Measurements from ENCODE around the gene MEF2D. TPM values are rescaled to one million over a fixed set of nuclear protein-coding genes. Genes with fewer than 3 reads are reported as not detected.

The MEF2D gene
- total RNA-seq, 1 donor from 2014 or later, result 10.6 TPM

- DNase-seq (ENCODE audit: low read depth), result no peak
- H3K4me3 ChIP-seq (ENCODE audit: low read depth, low read length), result no peak overlapping the region
- no peak for TF ChIP-seq CTCF (conservative IDR thresholded peaks at IDR 0.05; ENCODE audit: low read depth, low read length)
Measured at GRCh38 chr1:156464825-156465452, 35.6 kb downstream of the MEF2D start.

DNA sequence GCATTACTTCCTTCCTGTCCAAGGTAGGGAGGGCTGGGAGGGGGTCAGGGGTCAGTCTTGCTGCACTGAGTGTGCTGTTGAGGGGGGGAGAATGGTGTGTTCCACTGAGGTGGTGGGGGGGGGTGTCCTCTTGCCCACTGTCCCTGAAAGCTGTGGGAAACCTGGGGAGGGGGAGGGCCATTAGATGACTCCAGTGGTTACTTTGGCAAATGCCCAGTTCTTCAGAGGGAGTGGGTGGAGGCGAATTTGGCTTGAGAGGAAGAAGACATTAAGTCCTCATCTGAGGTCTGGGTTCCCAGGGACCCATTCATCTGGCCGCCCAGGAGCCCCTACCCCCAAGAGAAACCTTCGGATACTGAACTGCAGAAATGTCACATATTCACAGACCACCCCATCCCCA, 36.2 kb downstream of the MEF2D start:
- DNase-seq (ENCODE audit: low read depth), result no peak
- H3K4me3 ChIP-seq (ENCODE audit: low read depth, low read length), result no peak overlapping the region
- TF ChIP-seq CTCF (conservative IDR thresholded peaks at IDR 0.05; ENCODE audit: low read depth, low read length), result no peak

DNA sequence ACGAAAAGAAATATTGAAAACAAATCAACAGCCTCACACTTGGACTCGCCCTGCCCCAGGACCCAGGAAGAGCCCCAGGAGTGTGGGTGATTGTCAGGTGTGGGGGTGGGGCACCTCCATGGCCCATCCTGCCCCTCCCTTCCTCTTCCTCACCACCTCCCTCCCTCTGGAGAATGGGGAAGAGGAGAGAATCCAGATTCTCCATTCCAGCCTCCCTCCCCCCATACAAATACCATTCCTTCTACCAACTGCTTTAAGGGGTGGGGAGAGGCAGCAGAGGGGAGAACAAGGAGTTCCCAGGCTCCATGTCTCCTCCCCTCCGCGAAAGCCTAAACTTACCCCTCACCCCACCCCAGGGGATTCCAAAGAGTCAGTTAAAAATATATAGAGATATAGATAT, 36.7 kb downstream of the MEF2D start:
- H3K4me3 ChIP-seq (ENCODE audit: low read depth, low read length), result no peak overlapping the region
- DNase-seq (ENCODE audit: low read depth), result no peak
- no peak for TF ChIP-seq CTCF (conservative IDR thresholded peaks at IDR 0.05; ENCODE audit: low read depth, low read length)

DNA sequence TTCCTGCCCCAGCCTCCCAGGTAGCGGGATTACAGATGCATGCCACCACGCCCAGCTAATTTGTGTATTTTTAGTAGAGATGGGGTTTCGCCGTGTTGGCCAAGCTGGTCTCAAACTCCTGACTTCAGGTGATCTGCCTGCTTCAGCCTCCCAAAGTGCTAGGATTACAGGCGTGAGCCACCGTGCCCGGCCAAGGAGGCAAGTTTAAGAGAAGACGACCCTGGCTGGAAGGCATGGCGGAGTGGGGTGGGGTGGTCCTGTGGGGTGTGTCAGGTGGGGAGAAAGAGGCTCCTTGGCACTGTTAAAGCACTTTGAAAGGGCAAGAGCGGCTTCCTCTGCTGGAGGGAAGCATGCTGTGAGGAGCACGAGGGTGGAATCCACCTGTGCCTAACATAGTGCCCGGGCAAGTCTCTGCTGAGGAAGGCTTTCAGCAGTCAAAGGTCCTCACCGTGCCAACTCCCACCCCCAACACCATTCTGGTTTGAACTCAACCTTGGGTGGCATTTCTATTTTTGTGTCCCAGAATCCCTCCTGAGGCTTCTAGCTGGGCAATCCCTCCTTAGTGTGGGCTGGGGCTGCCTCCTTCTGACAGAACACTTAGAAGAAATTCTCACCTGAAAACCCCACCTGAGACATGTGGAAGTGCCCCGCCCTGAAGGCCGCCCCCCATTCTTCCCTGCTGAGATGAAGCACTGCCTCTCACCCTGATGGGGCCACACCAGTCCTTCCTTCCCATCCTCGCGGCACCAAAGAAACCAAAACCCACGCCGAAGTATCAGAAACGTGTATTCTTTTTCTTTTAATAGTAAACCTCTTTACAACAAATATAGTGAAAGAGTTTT, 37.4 kb downstream of the MEF2D start:
- DNase-seq (ENCODE audit: low read depth), result no peak
- TF ChIP-seq CTCF (conservative IDR thresholded peaks at IDR 0.05; ENCODE audit: low read depth, low read length), result no peak
- no peak overlapping the region for H3K4me3 ChIP-seq (ENCODE audit: low read depth, low read length)

- TF ChIP-seq CTCF (conservative IDR thresholded peaks at IDR 0.05; ENCODE audit: low read depth, low read length), result no peak
- no peak overlapping the region for H3K4me3 ChIP-seq (ENCODE audit: low read depth, low read length)
- no peak for DNase-seq (ENCODE audit: low read depth)
Measured at GRCh38 chr1:156461781-156462647, 38.6 kb downstream of the MEF2D start.

- no peak for DNase-seq (ENCODE audit: low read depth)
- TF ChIP-seq CTCF (conservative IDR thresholded peaks at IDR 0.05; ENCODE audit: low read depth, low read length), result no peak
- H3K4me3 ChIP-seq (ENCODE audit: low read depth, low read length), result no peak overlapping the region
Measured at GRCh38 chr1:156461109-156461508, 39.5 kb downstream of the MEF2D start.
